ENCODE results near the gene ARID1B. TPM values are rescaled to one million over a fixed set of nuclear protein-coding genes. Genes with fewer than 3 reads are reported as not detected.

Gene ARID1B
- total RNA-seq, 1 donor from 2014 or later, result 67.5 TPM

GRCh38 chr6:157238346-157238745 is 461.2 kb downstream of the ARID1B start:
- no peak for DNase-seq
- Mint-ChIP-seq H3K4me3 (no peak overlapping the region), H3K27me3 (peaks cover 43% of the 10 kb centered on the region), H3K36me3 (ENCODE audit: low read depth) (peaks cover 3% of the 10 kb centered on the region), H3K4me1 (peaks cover 22% of the 10 kb centered on the region), H3K9me3 (peaks cover 5% of the 10 kb centered on the region), H3K27ac (no peak overlapping the region)
- intact Hi-C loops (cut with micrococcal nuclease), result loop anchor here (5.0 kb wide), 1 partner anchor 34 kb away; no protein-coding TSS in a partner anchor

- Mint-ChIP-seq H3K27ac (no peak overlapping the region), H3K36me3 (ENCODE audit: low read depth) (peaks cover 3% of the 10 kb centered on the region), H3K4me1 (peaks cover 19% of the 10 kb centered on the region), H3K9me3 (peaks cover 5% of the 10 kb centered on the region), H3K4me3 (no peak overlapping the region), H3K27me3 (peaks cover 42% of the 10 kb centered on the region)
- intact Hi-C loops (cut with micrococcal nuclease), result loop anchor here (5.0 kb wide), 1 partner anchor 33 kb away; no protein-coding TSS in a partner anchor
- DNase-seq, result no peak
These were observed 462.0 kb downstream of the ARID1B start for GRCh38 chr6:157239148-157239547.

- Mint-ChIP-seq H3K36me3 (ENCODE audit: low read depth) (peaks cover 3% of the 10 kb centered on the region), H3K27ac (no peak overlapping the region), H3K4me3 (no peak overlapping the region), H3K4me1 (peaks cover 18% of the 10 kb centered on the region), H3K9me3 (peaks cover 5% of the 10 kb centered on the region), H3K27me3 (peaks cover 41% of the 10 kb centered on the region)
- DNase-seq, result no peak
- intact Hi-C loops (cut with micrococcal nuclease), result loop anchor here (5.0 kb wide), 1 partner anchor 33 kb away; no protein-coding TSS in a partner anchor
These were observed 462.5 kb downstream of the ARID1B start for GRCh38 chr6:157239671-157240058.

- H3K36me3 Mint-ChIP-seq (ENCODE audit: low read depth), result peaks cover 3% of the 10 kb centered on the region
- no peak overlapping the region for H3K27ac Mint-ChIP-seq
- H3K9me3 Mint-ChIP-seq, result peaks cover 5% of the 10 kb centered on the region
- peak overlapping the region; percentile 73 for H3K4me3 Mint-ChIP-seq
- peak; percentile 70 for DNase-seq
- intact Hi-C loops (cut with micrococcal nuclease), result no loop called here
- peaks cover 39% of the 10 kb centered on the region for H3K27me3 Mint-ChIP-seq
- peaks cover 14% of the 10 kb centered on the region for H3K4me1 Mint-ChIP-seq
These were observed 463.1 kb downstream of the ARID1B start for GRCh38 chr6:157240059-157240959.

GRCh38 chr6:157240960-157241311 is 463.8 kb downstream of the ARID1B start:
- intact Hi-C loops (cut with micrococcal nuclease), result no loop called here
- H3K36me3 Mint-ChIP-seq (ENCODE audit: low read depth), result no peaks in the 10 kb centered on the region
- peaks cover 5% of the 10 kb centered on the region for H3K9me3 Mint-ChIP-seq
- H3K27ac Mint-ChIP-seq, result no peak overlapping the region
- peaks cover 34% of the 10 kb centered on the region for H3K27me3 Mint-ChIP-seq
- H3K4me1 Mint-ChIP-seq, result peaks cover 9% of the 10 kb centered on the region
- H3K4me3 Mint-ChIP-seq, result no peak overlapping the region
- DNase-seq, result no peak

GRCh38 chr6:157242791-157243190 is 465.6 kb downstream of the ARID1B start:
- Mint-ChIP-seq H3K4me1 (peaks cover 4% of the 10 kb centered on the region), H3K27me3 (peaks cover 24% of the 10 kb centered on the region)

GRCh38 chr6:157244175-157244574 is 467.0 kb downstream of the ARID1B start:
- no peak overlapping the region for H3K4me3 Mint-ChIP-seq
- H3K27me3 Mint-ChIP-seq, result peaks cover 19% of the 10 kb centered on the region
- H3K27ac Mint-ChIP-seq, result no peak overlapping the region
- intact Hi-C loops (cut with micrococcal nuclease), result no loop called here
- peaks cover 2% of the 10 kb centered on the region for H3K4me1 Mint-ChIP-seq
- no peak for DNase-seq
- H3K36me3 Mint-ChIP-seq (ENCODE audit: low read depth), result no peaks in the 10 kb centered on the region
- peaks cover 6% of the 10 kb centered on the region for H3K9me3 Mint-ChIP-seq

More at GRCh38 chr6:157242791-157243190, 465.6 kb downstream of the ARID1B start:
- Mint-ChIP-seq H3K9me3 (peaks cover 5% of the 10 kb centered on the region), H3K27ac (no peak overlapping the region), H3K4me3 (no peak overlapping the region), H3K36me3 (ENCODE audit: low read depth) (no peaks in the 10 kb centered on the region)
- no peak for DNase-seq
- intact Hi-C loops (cut with micrococcal nuclease), result no loop called here

GRCh38 chr6:157244780-157245179 is 467.6 kb downstream of the ARID1B start:
- peaks cover 19% of the 10 kb centered on the region for H3K27me3 Mint-ChIP-seq
- H3K9me3 Mint-ChIP-seq, result peaks cover 6% of the 10 kb centered on the region
- no peak for DNase-seq
- H3K4me3 Mint-ChIP-seq, result no peak overlapping the region
- H3K36me3 Mint-ChIP-seq (ENCODE audit: low read depth), result no peaks in the 10 kb centered on the region
- no peak overlapping the region for H3K27ac Mint-ChIP-seq
- intact Hi-C loops (cut with micrococcal nuclease), result no loop called here
- peaks cover 2% of the 10 kb centered on the region for H3K4me1 Mint-ChIP-seq

GRCh38 chr6:157245436-157245835 is 468.3 kb downstream of the ARID1B start:
- H3K4me1 Mint-ChIP-seq, result peaks cover 2% of the 10 kb centered on the region
- H3K9me3 Mint-ChIP-seq, result peaks cover 6% of the 10 kb centered on the region
- no peak overlapping the region for H3K27ac Mint-ChIP-seq

GRCh38 chr6:157246048-157246630 is 469.0 kb downstream of the ARID1B start:
- Mint-ChIP-seq H3K27me3 (peaks cover 22% of the 10 kb centered on the region), H3K27ac (no peak overlapping the region), H3K4me3 (no peak overlapping the region), H3K4me1 (no peaks in the 10 kb centered on the region), H3K36me3 (ENCODE audit: low read depth) (no peaks in the 10 kb centered on the region), H3K9me3 (peaks cover 6% of the 10 kb centered on the region)
- DNase-seq, result no peak
- intact Hi-C loops (cut with micrococcal nuclease), result no loop called here

More at GRCh38 chr6:157245436-157245835, 468.3 kb downstream of the ARID1B start:
- DNase-seq, result no peak
- no peaks in the 10 kb centered on the region for H3K36me3 Mint-ChIP-seq (ENCODE audit: low read depth)
- peaks cover 19% of the 10 kb centered on the region for H3K27me3 Mint-ChIP-seq
- H3K4me3 Mint-ChIP-seq, result no peak overlapping the region
- intact Hi-C loops (cut with micrococcal nuclease), result no loop called here

GRCh38 chr6:157246771-157247484 is 469.8 kb downstream of the ARID1B start:
- intact Hi-C loops (cut with micrococcal nuclease), result no loop called here
- Mint-ChIP-seq H3K9me3 (peaks cover 6% of the 10 kb centered on the region), H3K4me1 (no peaks in the 10 kb centered on the region), H3K36me3 (ENCODE audit: low read depth) (no peaks in the 10 kb centered on the region), H3K4me3 (no peak overlapping the region), H3K27me3 (peaks cover 22% of the 10 kb centered on the region), H3K27ac (no peak overlapping the region)
- no peak for DNase-seq

- Mint-ChIP-seq H3K27me3 (peaks cover 29% of the 10 kb centered on the region), H3K4me3 (no peak overlapping the region), H3K27ac (no peak overlapping the region), H3K9me3 (peaks cover 6% of the 10 kb centered on the region), H3K36me3 (ENCODE audit: low read depth) (no peaks in the 10 kb centered on the region), H3K4me1 (no peaks in the 10 kb centered on the region)
- no peak for DNase-seq
- intact Hi-C loops (cut with micrococcal nuclease), result no loop called here
These were observed 471.1 kb downstream of the ARID1B start for GRCh38 chr6:157248264-157248663.

- no peak overlapping the region for H3K27ac Mint-ChIP-seq
- no peaks in the 10 kb centered on the region for H3K4me1 Mint-ChIP-seq
- DNase-seq, result no peak
- intact Hi-C loops (cut with micrococcal nuclease), result no loop called here
- H3K4me3 Mint-ChIP-seq, result no peak overlapping the region
- H3K27me3 Mint-ChIP-seq, result peaks cover 20% of the 10 kb centered on the region
- no peaks in the 10 kb centered on the region for H3K36me3 Mint-ChIP-seq (ENCODE audit: low read depth)
- peaks cover 6% of the 10 kb centered on the region for H3K9me3 Mint-ChIP-seq
These were observed 472.6 kb downstream of the ARID1B start for GRCh38 chr6:157249826-157250225.
